Lung (tissue), 12 donors: ENCODE data around the gene GJD4. TPM values are rescaled to one million over a fixed set of nuclear protein-coding genes. Genes with fewer than 3 reads are reported as not detected.

Source experiments
- ATAC-seq: fragments of 200-7000 bp; cut with Tn5 transposase; one replicate; pipeline ENCODE4 v1.9.1; 2020; ENCODE audit warnings: moderate number of reproducible peaks; ENCODE audit not compliant: insufficient read depth, low FRiP score
- DNase-seq, 3 donors: peaks; one replicate each; pipeline ENCODE4 v3.0.0-alpha.2; 2013 to 2017
- H3K27ac ChIP-seq, 2 donors: one replicate each; pipeline ENCODE4 v1.5.1; 2013; ENCODE audit warnings: mild to moderate bottlenecking in 2 of 2, moderate library complexity in 2 of 2, control low read depth in 1 of 2, inconsistent platforms in 1 of 2, low read depth in 1 of 2, low read length in 1 of 2
- H3K27me3 ChIP-seq, 3 donors: one replicate each; pipeline ENCODE4 v1.5.1; 2013; ENCODE audit warnings: low read length in 2 of 3; ENCODE audit not compliant: control insufficient read depth in 3 of 3, insufficient read depth in 3 of 3
- H3K36me3 ChIP-seq, 4 donors: one replicate each; pipeline ENCODE4 v1.5.1; 2013; ENCODE audit warnings: low read length in 4 of 4, mild to moderate bottlenecking in 1 of 4, moderate library complexity in 1 of 4; ENCODE audit not compliant: control insufficient read depth in 4 of 4, insufficient read depth in 4 of 4
- H3K4me1 ChIP-seq, 5 donors: one replicate each; pipeline ENCODE4 v1.5.1; 2013; ENCODE audit warnings: low read length in 5 of 5, mild to moderate bottlenecking in 2 of 5, moderate library complexity in 1 of 5; ENCODE audit not compliant: control insufficient read depth in 5 of 5, insufficient read depth in 5 of 5
- H3K4me3 ChIP-seq: one replicate; pipeline ENCODE4 v1.5.1; 2013; ENCODE audit warnings: mild to moderate bottlenecking, control low read depth, moderate library complexity
- H3K9ac ChIP-seq, 2 donors: one replicate each; pipeline ENCODE4 v1.5.1; 2013; ENCODE audit warnings: low read length in 2 of 2, control low read depth in 1 of 2; ENCODE audit not compliant: insufficient read depth in 1 of 2
- H3K9me3 ChIP-seq, 4 donors: one replicate each; pipeline ENCODE4 v1.5.1; 2013; ENCODE audit warnings: low read length in 3 of 4, mild to moderate bottlenecking in 1 of 4, moderate library complexity in 1 of 4; ENCODE audit not compliant: control insufficient read depth in 4 of 4, insufficient read depth in 3 of 4
- WGBS, 2 donors: extraction: QIAGEN DNeasy Blood & Tissue Kit; methylation state at CpG; one replicate each; pipeline ENCODE4 v1.1.7; 2013; 5-methylcytosine and 5-hydroxymethylcytosine counted together
- polyA plus RNA-seq, 2 donors: library from polyadenylated mRNA; stranded (reverse); fragments of 200-250 nt; gene quantifications; one replicate each; pipeline ENCODE4 v1.2.1, GENCODE V29; 2013
- total RNA-seq, 2 donors: library from RNA; depleted of rRNA in 1 of 2; stranded (reverse); fragments of >200 nt in 1 of 2; gene quantifications; one replicate each; pipeline ENCODE4 v1.2.1, GENCODE V29; 2014 to 2021
- TF ChIP-seq, protein P1 (sequence below): IDR thresholded peaks from 2 replicates; pipeline ENCODE4 v1.5.1; 2012; ENCODE audit warnings: mild to moderate bottlenecking; ENCODE audit errors: control extremely low read depth, extremely low read depth
- donor health status: control.
- donor health status: control.
- donor health status: Bipolar disorder and iron deficiency.
- donor health status: healthy.
- donor health status: DM: yes; HTN: yes; CAD: no.

GJD4 gene
- total and polyA plus RNA-seq, 4 donors = 0.07 TPM; not detected in 3

DNA sequence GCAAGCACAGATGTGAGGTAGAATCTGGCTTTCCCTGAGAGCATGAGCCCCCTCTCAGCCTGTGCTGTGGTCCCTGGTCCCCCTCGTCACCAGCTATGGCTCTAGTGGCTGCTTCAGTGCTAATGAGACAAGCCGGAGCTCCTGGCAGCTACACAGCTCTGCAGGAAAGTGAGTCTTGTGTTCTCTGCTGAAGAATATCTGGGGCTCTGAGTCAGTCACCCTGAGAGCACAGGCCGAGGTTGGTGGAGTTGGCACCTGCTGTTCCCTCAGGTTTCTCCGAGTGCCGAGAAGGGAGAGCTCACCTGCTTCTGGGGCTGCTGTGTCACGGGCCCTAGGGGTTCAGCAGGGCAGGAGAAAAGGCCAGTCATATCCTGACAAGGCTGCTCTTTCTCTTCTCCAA is 37.2 kb upstream of the GJD4 start:
- Histone ChIP-seq H3K27me3 (no peaks in the 10 kb centered on the region), H3K4me3 (no peak overlapping the region), H3K27ac (no peak overlapping the region), H3K36me3 (peaks cover 9 to 33% (median 13%) of the 10 kb centered on the region in 4 donors), H3K9me3 (no peaks in the 10 kb centered on the region), H3K4me1 (peaks cover 0 to 18% (median 0%) of the 10 kb centered on the region in 5 donors), H3K9ac (no peak overlapping the region)
- WGBS, 2 donors = 95% methylated on average over 6 of the region's 6 CpGs
- TF ChIP-seq, protein P1, sequence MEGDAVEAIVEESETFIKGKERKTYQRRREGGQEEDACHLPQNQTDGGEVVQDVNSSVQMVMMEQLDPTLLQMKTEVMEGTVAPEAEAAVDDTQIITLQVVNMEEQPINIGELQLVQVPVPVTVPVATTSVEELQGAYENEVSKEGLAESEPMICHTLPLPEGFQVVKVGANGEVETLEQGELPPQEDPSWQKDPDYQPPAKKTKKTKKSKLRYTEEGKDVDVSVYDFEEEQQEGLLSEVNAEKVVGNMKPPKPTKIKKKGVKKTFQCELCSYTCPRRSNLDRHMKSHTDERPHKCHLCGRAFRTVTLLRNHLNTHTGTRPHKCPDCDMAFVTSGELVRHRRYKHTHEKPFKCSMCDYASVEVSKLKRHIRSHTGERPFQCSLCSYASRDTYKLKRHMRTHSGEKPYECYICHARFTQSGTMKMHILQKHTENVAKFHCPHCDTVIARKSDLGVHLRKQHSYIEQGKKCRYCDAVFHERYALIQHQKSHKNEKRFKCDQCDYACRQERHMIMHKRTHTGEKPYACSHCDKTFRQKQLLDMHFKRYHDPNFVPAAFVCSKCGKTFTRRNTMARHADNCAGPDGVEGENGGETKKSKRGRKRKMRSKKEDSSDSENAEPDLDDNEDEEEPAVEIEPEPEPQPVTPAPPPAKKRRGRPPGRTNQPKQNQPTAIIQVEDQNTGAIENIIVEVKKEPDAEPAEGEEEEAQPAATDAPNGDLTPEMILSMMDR = no peak
- no peak for ATAC-seq
- no peak for DNase-seq

DNA sequence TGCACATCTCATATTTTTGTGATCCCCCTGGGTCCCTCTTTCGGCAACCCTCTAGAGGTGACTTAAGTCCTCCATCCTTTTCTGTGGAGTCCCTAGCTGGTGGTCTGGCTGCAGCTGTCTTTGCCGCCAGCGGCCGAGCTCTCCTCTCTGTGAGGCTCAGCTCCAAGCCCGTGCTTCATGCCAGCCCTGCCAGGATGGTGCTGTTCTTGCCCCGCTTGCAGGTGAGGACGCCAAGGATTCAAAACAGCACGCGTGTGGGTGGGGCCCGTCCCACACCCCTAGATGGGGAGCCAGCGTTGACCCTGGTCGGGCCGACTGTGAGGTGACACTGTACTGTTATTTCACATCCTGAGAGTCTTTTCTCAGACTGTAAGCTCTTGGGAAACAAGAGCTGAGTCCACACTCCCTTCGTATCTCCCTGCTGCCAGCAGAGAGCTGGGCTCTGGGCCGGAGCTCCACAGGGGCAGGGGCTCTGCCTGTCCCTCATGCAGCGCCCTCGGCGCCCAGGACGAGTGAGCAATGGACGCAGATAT is 36.6 kb upstream of the GJD4 start:
- DNase-seq (no peak), ATAC-seq (no peak)
- Histone ChIP-seq H3K9ac (no peak overlapping the region), H3K27me3 (no peaks in the 10 kb centered on the region), H3K9me3 (no peaks in the 10 kb centered on the region), H3K36me3 (peaks cover 9 to 33% (median 13%) of the 10 kb centered on the region in 4 donors), H3K27ac (no peak overlapping the region), H3K4me1 (peaks cover 0 to 17% (median 0%) of the 10 kb centered on the region in 5 donors), H3K4me3 (no peak overlapping the region)
- WGBS, 2 donors = 91 to 92% methylated on average over 20 of the region's 20 CpGs
- TF ChIP-seq, protein P1 = no peak

DNA sequence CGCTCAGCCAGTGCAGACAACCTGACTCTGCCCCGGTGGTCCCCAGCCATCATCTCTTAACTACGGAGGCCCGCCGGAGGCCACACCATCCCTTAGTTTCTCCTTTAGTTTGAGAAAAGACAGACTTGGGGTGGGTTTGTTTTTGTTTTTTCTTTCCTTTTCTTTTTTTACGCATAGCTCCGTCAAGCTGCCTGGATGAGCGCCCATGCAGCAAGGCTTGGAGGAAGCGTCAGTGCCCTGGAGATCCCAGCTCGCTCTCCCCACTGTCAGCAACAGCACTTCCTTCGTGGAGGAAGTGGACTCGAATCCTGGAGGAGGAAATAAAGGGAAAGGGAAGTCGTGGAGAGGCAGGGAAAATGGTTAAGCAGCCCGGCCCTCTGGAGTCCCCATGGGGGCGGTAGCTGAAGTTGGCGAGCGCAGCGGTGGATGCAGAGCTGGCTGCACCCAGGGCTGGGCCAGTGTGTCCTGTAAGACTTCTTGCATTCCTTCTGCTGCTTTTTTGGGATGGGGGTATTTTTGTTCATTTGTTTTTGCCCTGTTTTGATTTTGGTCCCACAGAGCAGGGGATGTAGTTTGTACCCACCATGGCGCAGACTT is 35.9 kb upstream of the GJD4 start:
- TF ChIP-seq, protein P1 = no peak

DNA sequence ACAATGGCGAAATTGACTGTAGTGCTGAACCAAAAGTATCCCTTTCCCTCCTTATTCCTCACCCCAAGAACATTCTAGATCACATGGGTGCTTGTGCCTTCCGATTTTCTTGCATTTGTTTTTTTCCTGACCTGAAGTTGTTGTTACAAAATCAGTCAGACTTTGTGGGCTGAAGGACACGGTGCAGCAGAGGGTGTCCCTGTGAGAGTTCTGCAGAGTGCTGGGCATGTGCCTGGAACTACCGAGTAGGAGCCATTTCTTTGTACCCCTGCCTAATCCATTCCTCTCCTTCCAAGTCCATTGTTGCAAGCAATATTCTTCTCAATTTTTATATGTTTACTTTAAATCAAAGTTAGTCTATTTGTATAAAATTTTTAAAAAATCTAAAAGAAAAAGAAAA is 35.3 kb upstream of the GJD4 start:
- no peak overlapping the region for H3K9ac ChIP-seq
- peaks cover 0 to 12% (median 0%) of the 10 kb centered on the region in 5 donors for H3K4me1 ChIP-seq
- DNase-seq = no peak
- H3K27me3 ChIP-seq = no peaks in the 10 kb centered on the region
- H3K9me3 ChIP-seq = no peaks in the 10 kb centered on the region
- WGBS, 2 donors = 91 to 95% methylated on average over 4 of the region's 4 CpGs
- no peak overlapping the region for H3K4me3 ChIP-seq
- H3K27ac ChIP-seq = no peak overlapping the region
- peaks cover 9 to 34% (median 13%) of the 10 kb centered on the region in 4 donors for H3K36me3 ChIP-seq
- TF ChIP-seq, protein P1 = no peak
- no peak for ATAC-seq

More for the DNA sequence above, 35.9 kb upstream of the GJD4 start:
- H3K9ac ChIP-seq = no peak overlapping the region
- no peaks in the 10 kb centered on the region for H3K9me3 ChIP-seq
- no peak for ATAC-seq
- H3K27ac ChIP-seq = no peak overlapping the region
- H3K27me3 ChIP-seq = no peaks in the 10 kb centered on the region
- 90% methylated on average over 19 of the region's 19 CpGs for WGBS, 2 donors
- no peak overlapping the region for H3K4me3 ChIP-seq
- no peak for DNase-seq
- peaks cover 9 to 33% (median 13%) of the 10 kb centered on the region in 4 donors for H3K36me3 ChIP-seq
- H3K4me1 ChIP-seq = peaks cover 0 to 14% (median 0%) of the 10 kb centered on the region in 5 donors
